ENCODE measurements around the gene FXYD7. TPM values are rescaled to one million over a fixed set of nuclear protein-coding genes. Genes with fewer than 3 reads are reported as not detected.

The FXYD7 gene
- polyA plus RNA-seq, 1 donor (not counting 4 experiments of a cell fraction or from before 2014, with no cell fraction given): not detected

DNA sequence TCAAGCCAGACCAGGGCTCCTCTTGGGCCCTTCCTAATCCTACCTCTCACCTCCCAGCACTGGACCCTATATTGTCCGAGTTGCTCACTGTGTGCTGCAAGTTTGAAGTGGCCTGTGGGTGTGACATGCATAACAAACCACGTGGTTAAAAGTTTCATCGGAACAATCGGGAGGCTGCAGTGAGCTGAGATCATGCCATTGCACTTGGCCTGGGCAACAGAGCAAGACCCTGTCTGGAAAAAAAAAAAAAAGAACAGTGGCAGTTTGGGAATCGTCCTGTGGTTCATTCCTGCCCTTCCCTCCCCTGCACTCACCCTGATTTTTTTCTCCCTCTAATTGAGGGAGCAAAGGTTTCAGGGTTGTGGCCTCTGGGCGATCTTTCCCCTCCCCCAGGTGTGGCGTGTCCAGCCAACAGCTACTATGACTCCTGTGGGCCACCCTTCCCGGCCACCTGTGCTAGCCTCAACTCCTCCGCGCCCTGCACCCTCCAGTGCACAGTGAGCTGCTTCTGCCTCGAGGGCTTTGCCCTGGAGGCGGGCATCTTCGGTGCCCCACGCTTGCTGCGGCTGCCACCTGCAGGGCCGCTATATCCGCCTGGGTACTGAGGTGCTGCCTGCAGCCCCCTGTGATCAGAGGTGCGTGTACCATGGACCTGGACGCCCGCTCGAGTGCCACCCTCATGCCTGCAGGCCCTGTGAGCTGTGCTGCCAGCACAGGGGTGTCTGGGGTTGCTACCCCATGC is 43.7 kb upstream of the FXYD7 start:
- no peaks in the 10 kb centered on the region for H3K79me2 ChIP-seq (ENCODE audit: control insufficient read depth, insufficient read depth, low read length)
- TF ChIP-seq CTCF (optimal IDR thresholded peaks at IDR 0.05 in 1 of 3, IDR thresholded peaks at IDR 0.05 in 1 of 3, conservative IDR thresholded peaks at IDR 0.05 in 1 of 3; ENCODE audit: extremely low read depth in 1 of 3, insufficient read depth in 2 of 3, low read length in 3 of 3) (no peak), EZH2 (IDR thresholded peaks at IDR 0.05; ENCODE audit: low read length) (no peak)
- dilution Hi-C loops (cut with MboI; ENCODE audit: extremely low pct_ligation_motif_present, low sequenced_read_pairs): no loop called here
- no peaks in the 10 kb centered on the region for H4K20me1 ChIP-seq (ENCODE audit: control insufficient read depth, extremely low read depth, insufficient read depth, low read length)
- no peak overlapping the region for H3K9ac ChIP-seq (ENCODE audit: control insufficient read depth, extremely low read depth, insufficient read depth, low read length)
- no peaks in the 10 kb centered on the region for H3K9me1 ChIP-seq (ENCODE audit: control insufficient read depth, extremely low read depth, insufficient read depth, low read length)
- H3K4me2 ChIP-seq (ENCODE audit: control insufficient read depth, extremely low read depth, insufficient read depth, low read depth, low read length): no peak overlapping the region
- FAIRE-seq (no peak), DNase-seq (ENCODE audit: low read depth, low spot score) (no peak)
- H2AFZ ChIP-seq (ENCODE audit: control insufficient read depth, low read length): no peak overlapping the region
- H3K9me3 ChIP-seq (ENCODE audit: control insufficient read depth, low read depth, low read length): no peaks in the 10 kb centered on the region
- H3K27me3 ChIP-seq (ENCODE audit: control insufficient read depth, extremely low read depth, insufficient read depth, low read length): no peaks in the 10 kb centered on the region
- peaks cover 28% of the 10 kb centered on the region for H3K4me1 ChIP-seq (ENCODE audit: control insufficient read depth, extremely low read depth, insufficient read depth, low read length)
- no peak overlapping the region for H3K4me3 ChIP-seq (ENCODE audit: control insufficient read depth in 2 of 3, extremely low read depth in 1 of 3, insufficient read depth in 2 of 3, low read depth in 1 of 3, low read length in 3 of 3)
- no peaks in the 10 kb centered on the region for H3K36me3 ChIP-seq (ENCODE audit: control insufficient read depth in 2 of 2, extremely low read depth in 1 of 2, insufficient read depth in 2 of 2, low read length in 2 of 2)
- H3K27ac ChIP-seq (ENCODE audit: control insufficient read depth, insufficient read depth, low read length): no peak overlapping the region

DNA sequence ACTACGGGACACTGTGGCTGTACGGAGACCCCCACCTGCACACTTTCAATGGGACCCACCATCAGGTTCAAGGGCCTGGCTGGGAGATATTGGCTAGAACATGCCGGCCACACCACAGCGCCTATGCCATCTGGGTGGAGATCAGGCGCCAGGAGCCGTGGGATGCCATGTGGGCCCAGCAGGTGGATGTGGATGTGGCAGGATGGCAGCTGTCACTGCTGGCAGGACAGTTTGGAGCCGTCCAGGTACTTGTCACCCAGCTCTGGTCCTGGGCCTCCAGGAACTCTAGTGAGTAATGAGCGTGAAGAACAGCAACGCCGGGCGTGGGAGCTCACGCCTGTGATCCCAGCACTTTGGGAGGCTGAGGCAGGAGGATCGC is 43.2 kb upstream of the FXYD7 start:
- Histone ChIP-seq H3K79me2 (ENCODE audit: control insufficient read depth, insufficient read depth, low read length) (no peaks in the 10 kb centered on the region), H3K4me2 (ENCODE audit: control insufficient read depth, extremely low read depth, insufficient read depth, low read depth, low read length) (no peak overlapping the region), H3K9me3 (ENCODE audit: control insufficient read depth, low read depth, low read length) (no peaks in the 10 kb centered on the region), H3K4me1 (ENCODE audit: control insufficient read depth, extremely low read depth, insufficient read depth, low read length) (peaks cover 28% of the 10 kb centered on the region), H3K36me3 (ENCODE audit: control insufficient read depth in 2 of 2, extremely low read depth in 1 of 2, insufficient read depth in 2 of 2, low read length in 2 of 2) (no peaks in the 10 kb centered on the region), H3K9me1 (ENCODE audit: control insufficient read depth, extremely low read depth, insufficient read depth, low read length) (no peaks in the 10 kb centered on the region), H3K27ac (ENCODE audit: control insufficient read depth, insufficient read depth, low read length) (no peak overlapping the region), H4K20me1 (ENCODE audit: control insufficient read depth, extremely low read depth, insufficient read depth, low read length) (no peaks in the 10 kb centered on the region), H2AFZ (ENCODE audit: control insufficient read depth, low read length) (no peak overlapping the region), H3K9ac (ENCODE audit: control insufficient read depth, extremely low read depth, insufficient read depth, low read length) (no peak overlapping the region), H3K4me3 (ENCODE audit: control insufficient read depth in 2 of 3, extremely low read depth in 1 of 3, insufficient read depth in 2 of 3, low read depth in 1 of 3, low read length in 3 of 3) (no peak overlapping the region), H3K27me3 (ENCODE audit: control insufficient read depth, extremely low read depth, insufficient read depth, low read length) (no peaks in the 10 kb centered on the region)
- FAIRE-seq: no peak
- TF ChIP-seq EZH2 (IDR thresholded peaks at IDR 0.05; ENCODE audit: low read length): no peak
- TF ChIP-seq CTCF (optimal IDR thresholded peaks at IDR 0.05 in 1 of 3, IDR thresholded peaks at IDR 0.05 in 1 of 3, conservative IDR thresholded peaks at IDR 0.05 in 1 of 3; ENCODE audit: extremely low read depth in 1 of 3, insufficient read depth in 2 of 3, low read length in 3 of 3): no peak
- no peak for DNase-seq (ENCODE audit: low read depth, low spot score)
- dilution Hi-C loops (cut with MboI; ENCODE audit: extremely low pct_ligation_motif_present, low sequenced_read_pairs): no loop called here
